BE2C (cell line): ENCODE data around the gene LETM1. TPM values are rescaled to one million over a fixed set of nuclear protein-coding genes. Genes with fewer than 3 reads are reported as not detected.

Source experiments
- DNase-seq: peaks from one replicate; pipeline ENCODE4 v3.0.0-alpha.2; 2020
- H3K27me3 ChIP-seq: fragments of 250-450 bp; sonication (Bioruptor Pico); 2 replicates; pipeline ENCODE4 v1.5.1; 2020; ENCODE audit warnings: mild to moderate bottlenecking
- H3K36me3 ChIP-seq: fragments of 250-450 bp; sonication (Bioruptor Pico); 2 replicates; pipeline ENCODE4 v1.5.1; 2020; ENCODE audit warnings: mild to moderate bottlenecking
- H3K4me1 ChIP-seq: fragments of 250-450 bp; sonication (Bioruptor Pico); 2 replicates; pipeline ENCODE4 v1.5.1; 2020
- H3K4me3 ChIP-seq: 2 replicates; pipeline ENCODE4 v1.5.1; 2011; ENCODE audit warnings: low read depth, low read length
- H3K9me3 ChIP-seq: fragments of 250-450 bp; sonication (Bioruptor Pico); 2 replicates; pipeline ENCODE4 v1.5.1; 2020
- polyA plus RNA-seq: library from polyadenylated mRNA; unstranded; fragments of >200 nt; gene quantifications from one replicate; pipeline ENCODE4 v1.2.1, GENCODE V29; 2012; ENCODE audit warnings: low read depth, missing spikeins; ENCODE audit not compliant: insufficient read length, insufficient read depth
- TF ChIP-seq, protein P1 (sequence below): IDR thresholded peaks from 2 replicates; pipeline ENCODE4 v1.5.1; 2012; ENCODE audit warnings: mild to moderate bottlenecking, low read depth, low read length

The LETM1 gene
- 74.3 TPM for polyA plus RNA-seq

DNA sequence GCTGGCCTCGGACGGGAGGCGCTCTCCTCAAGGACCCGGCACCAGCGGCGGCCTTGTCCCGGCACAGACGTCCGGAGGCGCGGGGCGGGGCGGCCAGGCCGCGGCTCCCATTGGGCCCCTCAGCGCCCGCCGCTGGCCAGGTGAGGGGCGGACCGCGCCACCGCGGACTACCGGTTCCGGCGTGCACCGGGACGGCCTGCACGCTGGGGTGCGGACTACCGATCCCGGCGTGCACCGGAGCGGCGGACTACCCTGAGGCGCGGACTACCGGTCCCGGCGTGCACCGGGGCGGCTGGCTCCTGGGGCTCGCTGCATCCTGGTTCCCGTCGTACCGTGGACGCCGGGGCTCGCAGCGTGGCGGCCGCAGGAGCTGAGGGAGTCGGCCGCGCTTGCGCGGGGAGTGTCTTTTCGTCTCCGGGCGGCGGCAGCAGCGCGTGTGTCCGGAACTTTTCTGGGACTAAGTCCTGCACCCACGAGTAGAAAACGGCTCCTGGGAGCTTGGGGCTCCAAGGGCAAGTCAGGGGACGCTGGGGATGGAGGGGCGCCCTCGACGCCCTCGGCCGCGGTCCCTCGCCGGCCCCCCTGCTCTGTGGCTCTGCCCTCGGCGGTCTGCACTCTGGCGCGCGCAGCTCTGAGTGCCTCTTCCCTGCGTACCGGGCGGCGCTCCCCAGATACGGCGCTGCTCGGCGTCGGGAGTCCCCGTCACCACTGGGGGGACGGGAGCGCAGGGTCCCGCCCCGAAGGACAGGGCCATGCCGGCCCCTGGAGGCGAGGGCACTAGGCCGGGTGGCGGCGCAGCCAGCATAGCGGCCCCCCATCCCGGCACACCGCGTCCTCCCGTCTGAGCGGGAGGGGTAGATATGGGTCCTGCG lies at the start of gene LETM1:
Gene LETM1, minus strand, starts transcription at position 86 of the 872 bp plus-strand sequence. CDS start 206 bp downstream, outside the sequence.
- peaks cover 3% of the 10 kb centered on the region; the same call in 1 of the 2 replicates for H3K4me1 ChIP-seq
- TF ChIP-seq, protein P1, sequence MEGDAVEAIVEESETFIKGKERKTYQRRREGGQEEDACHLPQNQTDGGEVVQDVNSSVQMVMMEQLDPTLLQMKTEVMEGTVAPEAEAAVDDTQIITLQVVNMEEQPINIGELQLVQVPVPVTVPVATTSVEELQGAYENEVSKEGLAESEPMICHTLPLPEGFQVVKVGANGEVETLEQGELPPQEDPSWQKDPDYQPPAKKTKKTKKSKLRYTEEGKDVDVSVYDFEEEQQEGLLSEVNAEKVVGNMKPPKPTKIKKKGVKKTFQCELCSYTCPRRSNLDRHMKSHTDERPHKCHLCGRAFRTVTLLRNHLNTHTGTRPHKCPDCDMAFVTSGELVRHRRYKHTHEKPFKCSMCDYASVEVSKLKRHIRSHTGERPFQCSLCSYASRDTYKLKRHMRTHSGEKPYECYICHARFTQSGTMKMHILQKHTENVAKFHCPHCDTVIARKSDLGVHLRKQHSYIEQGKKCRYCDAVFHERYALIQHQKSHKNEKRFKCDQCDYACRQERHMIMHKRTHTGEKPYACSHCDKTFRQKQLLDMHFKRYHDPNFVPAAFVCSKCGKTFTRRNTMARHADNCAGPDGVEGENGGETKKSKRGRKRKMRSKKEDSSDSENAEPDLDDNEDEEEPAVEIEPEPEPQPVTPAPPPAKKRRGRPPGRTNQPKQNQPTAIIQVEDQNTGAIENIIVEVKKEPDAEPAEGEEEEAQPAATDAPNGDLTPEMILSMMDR, result peak; percentile 11; the same call in 1 of the 2 replicates
- H3K9me3 ChIP-seq, result no peaks in the 10 kb centered on the region
- no peaks in the 10 kb centered on the region for H3K27me3 ChIP-seq
- peak; percentile 97 for DNase-seq
- H3K36me3 ChIP-seq, result peaks cover 11% of the 10 kb centered on the region
- peak within 1 kb of the TSS; percentile 86 for H3K4me3 ChIP-seq

DNA sequence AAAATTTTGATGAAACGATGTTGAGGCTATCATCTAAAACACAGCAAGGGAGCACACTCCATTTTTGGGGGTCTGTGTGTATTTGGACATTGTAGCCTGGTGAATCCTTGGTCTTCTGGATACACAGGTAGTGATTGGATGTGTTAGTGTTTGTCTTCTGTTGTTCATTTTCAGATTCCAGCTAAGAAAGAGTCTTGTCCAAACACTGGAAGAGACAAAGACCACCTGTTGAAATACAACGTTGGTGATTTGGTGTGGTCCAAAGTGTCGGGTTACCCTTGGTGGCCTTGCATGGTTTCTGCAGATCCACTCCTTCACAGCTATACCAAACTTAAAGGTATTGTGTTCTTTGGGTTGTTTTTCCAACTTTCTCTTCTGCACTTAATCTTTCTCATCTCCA lies 48.1 kb upstream of the LETM1 start:
- no peaks in the 10 kb centered on the region for H3K9me3 ChIP-seq
- H3K4me1 ChIP-seq, result peaks cover 4% of the 10 kb centered on the region
- no peaks in the 10 kb centered on the region for H3K27me3 ChIP-seq
- no peak overlapping the region for H3K4me3 ChIP-seq
- DNase-seq, result no peak
- H3K36me3 ChIP-seq, result peaks cover 70% of the 10 kb centered on the region
- TF ChIP-seq, protein P1, result no peak

DNA sequence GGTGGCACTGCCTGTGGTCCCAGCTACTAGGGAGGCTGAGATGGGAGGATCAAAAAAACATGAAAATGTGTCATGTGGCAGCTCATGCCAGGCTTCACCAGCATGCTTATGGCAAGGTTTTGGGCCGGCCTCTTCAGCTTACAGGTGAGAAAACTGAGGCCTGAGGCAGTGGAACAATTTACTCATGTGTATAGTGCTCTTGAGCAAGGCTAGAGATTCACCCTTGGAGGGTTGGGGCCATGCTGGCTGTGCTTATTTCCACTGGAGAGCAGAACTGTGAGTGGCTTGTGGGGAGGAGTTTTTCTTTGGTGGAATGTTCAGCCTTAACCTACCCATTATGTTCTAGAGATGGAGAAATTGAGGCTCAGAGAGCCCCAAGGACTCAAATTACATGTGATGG lies 47.1 kb upstream of the LETM1 start:
- peaks cover 7% of the 10 kb centered on the region for H3K4me1 ChIP-seq
- peaks cover 68% of the 10 kb centered on the region for H3K36me3 ChIP-seq
- no peak overlapping the region for H3K4me3 ChIP-seq
- no peak for DNase-seq
- TF ChIP-seq, protein P1, result no peak
- H3K9me3 ChIP-seq, result no peaks in the 10 kb centered on the region
- H3K27me3 ChIP-seq, result no peaks in the 10 kb centered on the region

DNA sequence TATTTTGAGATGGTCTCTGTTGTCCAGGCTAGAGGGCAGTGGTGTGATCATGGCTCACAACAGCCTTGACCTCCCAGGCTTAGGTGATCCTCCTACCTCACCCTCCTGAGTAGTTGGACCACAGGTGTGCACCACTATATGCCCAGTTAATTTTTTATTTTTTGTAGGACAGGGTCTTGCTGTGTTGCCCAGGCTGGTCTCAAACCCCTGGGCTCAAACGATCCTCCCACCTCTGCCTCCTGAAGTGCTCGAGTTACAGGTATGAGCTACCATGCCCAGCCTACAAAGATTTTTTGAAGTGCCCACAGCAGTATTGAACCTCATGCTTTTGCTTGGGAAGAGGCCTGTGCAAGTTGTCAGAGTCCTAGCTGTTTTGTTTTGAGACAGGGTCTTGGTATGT lies 46.3 kb upstream of the LETM1 start:
- Histone ChIP-seq H3K36me3 (peaks cover 63% of the 10 kb centered on the region), H3K9me3 (no peaks in the 10 kb centered on the region), H3K4me1 (peaks cover 7% of the 10 kb centered on the region), H3K27me3 (no peaks in the 10 kb centered on the region), H3K4me3 (no peak overlapping the region)
- TF ChIP-seq, protein P1, result no peak
- DNase-seq, result no peak

DNA sequence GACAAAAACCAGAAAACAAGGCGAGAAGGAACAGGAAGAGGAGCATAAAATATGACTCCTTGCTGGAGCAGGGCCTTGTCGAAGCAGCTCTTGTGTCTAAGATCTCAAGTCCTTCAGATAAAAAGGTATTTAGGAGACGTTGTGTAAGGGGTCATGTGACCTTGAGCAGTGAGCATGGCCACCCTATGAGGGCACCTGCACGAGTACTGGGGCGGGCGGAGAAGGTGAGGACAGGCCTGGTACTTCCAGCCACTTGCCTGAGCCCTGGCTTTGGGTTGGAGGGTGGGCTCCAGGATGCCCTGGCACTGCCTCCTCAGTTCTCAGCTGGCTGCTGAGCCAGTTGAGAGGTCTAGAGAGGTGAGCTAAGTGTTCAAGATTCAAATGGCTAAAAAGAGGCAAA lies 45.2 kb upstream of the LETM1 start:
- H3K4me1 ChIP-seq, result peaks cover 7% of the 10 kb centered on the region
- no peak for DNase-seq
- no peaks in the 10 kb centered on the region for H3K9me3 ChIP-seq
- TF ChIP-seq, protein P1, result no peak
- peaks cover 57% of the 10 kb centered on the region for H3K36me3 ChIP-seq
- no peak overlapping the region for H3K4me3 ChIP-seq
- H3K27me3 ChIP-seq, result no peaks in the 10 kb centered on the region

DNA sequence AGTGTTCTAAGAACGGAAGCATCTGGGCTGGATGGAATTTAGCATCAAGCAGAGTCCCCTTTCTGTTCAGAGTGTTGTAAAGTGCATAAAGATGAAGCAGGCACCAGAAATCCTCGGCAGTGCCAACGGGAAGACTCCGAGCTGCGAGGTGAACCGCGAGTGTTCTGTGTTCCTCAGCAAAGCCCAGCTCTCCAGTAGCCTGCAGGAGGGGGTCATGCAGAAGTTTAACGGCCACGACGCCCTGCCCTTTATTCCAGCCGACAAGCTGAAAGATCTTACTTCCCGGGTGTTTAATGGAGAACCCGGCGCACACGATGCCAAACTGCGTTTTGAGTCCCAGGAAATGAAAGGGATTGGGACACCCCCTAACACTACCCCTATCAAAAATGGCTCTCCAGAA lies 44.7 kb upstream of the LETM1 start:
- Histone ChIP-seq H3K27me3 (no peaks in the 10 kb centered on the region), H3K9me3 (no peaks in the 10 kb centered on the region), H3K36me3 (peaks cover 52% of the 10 kb centered on the region), H3K4me1 (peaks cover 7% of the 10 kb centered on the region), H3K4me3 (no peak overlapping the region)
- DNase-seq, result no peak
- TF ChIP-seq, protein P1, result no peak
